Measurements from ENCODE around the gene CLMP.

The CLMP gene

GRCh38 chr11:123221584-123221983 lies 26.5 kb upstream of the CLMP start:
- Histone ChIP-seq H3K9ac (ENCODE audit: low read length) (no peak overlapping the region), H3K18ac (ENCODE audit: low read length) (no peak overlapping the region), H3K4me2 (ENCODE audit: low read length) (no peak overlapping the region), H3K23ac (ENCODE audit: low read length) (no peak overlapping the region), H2BK120ac (ENCODE audit: insufficient read depth, low read length, poor library complexity) (no peak overlapping the region), H2AK5ac (ENCODE audit: low read length) (no peak overlapping the region), H3K79me2 (ENCODE audit: control insufficient read depth, insufficient read depth, low read length, poor library complexity) (no peaks in the 10 kb centered on the region), H2BK5ac (ENCODE audit: low read depth, low read length, poor library complexity) (no peak overlapping the region), H4K8ac (ENCODE audit: low read depth, low read length) (no peak overlapping the region), H3K27me3 (ENCODE audit: insufficient read depth, low read length) (no peaks in the 10 kb centered on the region), H3K4ac (ENCODE audit: low read depth, low read length) (no peak overlapping the region), H3K14ac (ENCODE audit: low read length) (no peak overlapping the region), H3K79me1 (ENCODE audit: low read length) (peaks cover 14% of the 10 kb centered on the region), H3K27ac (ENCODE audit: low read depth, low read length) (no peak overlapping the region), H3K4me1 (ENCODE audit: control insufficient read depth in 1 of 2, insufficient read depth in 2 of 2, low read length in 2 of 2) (peaks cover 6 to 14% of the 10 kb centered on the region in 2 experiments), H4K12ac (ENCODE audit: low read depth, low read length) (no peak overlapping the region), H4K91ac (ENCODE audit: low read depth, low read length) (no peak overlapping the region), H3K4me3 (ENCODE audit: low read depth, low read length) (no peak overlapping the region), H3K36me3 (ENCODE audit: control insufficient read depth in 1 of 2, insufficient read depth in 2 of 2, low read length in 2 of 2) (no peaks in the 10 kb centered on the region), H3K9me3 (ENCODE audit: insufficient read depth, low read depth, low read length) (no peaks in the 10 kb centered on the region), H2AFZ (ENCODE audit: insufficient read depth, low read length, poor library complexity) (no peak overlapping the region), H2BK12ac (ENCODE audit: low read length) (no peak overlapping the region)
- no CpG with 5 or more reads among the region's 3 CpGs for WGBS (ENCODE audit: extremely low coverage, insufficient coverage, insufficient read length)
- no peak for DNase-seq

- Histone ChIP-seq H3K9me3 (ENCODE audit: insufficient read depth, low read depth, low read length) (no peaks in the 10 kb centered on the region), H4K8ac (ENCODE audit: low read depth, low read length) (no peak overlapping the region), H3K79me2 (ENCODE audit: control insufficient read depth, insufficient read depth, low read length, poor library complexity) (no peaks in the 10 kb centered on the region), H3K4me3 (ENCODE audit: low read depth, low read length) (no peak overlapping the region), H4K12ac (ENCODE audit: low read depth, low read length) (no peak overlapping the region), H3K4me2 (ENCODE audit: low read length) (no peak overlapping the region), H2AK5ac (ENCODE audit: low read length) (no peak overlapping the region), H3K79me1 (ENCODE audit: low read length) (peaks cover 14% of the 10 kb centered on the region), H2BK5ac (ENCODE audit: low read depth, low read length, poor library complexity) (no peak overlapping the region), H3K18ac (ENCODE audit: low read length) (no peak overlapping the region), H2BK12ac (ENCODE audit: low read length) (no peak overlapping the region), H3K36me3 (ENCODE audit: control insufficient read depth in 1 of 2, insufficient read depth in 2 of 2, low read length in 2 of 2) (no peaks in the 10 kb centered on the region), H3K4ac (ENCODE audit: low read depth, low read length) (no peak overlapping the region), H2BK120ac (ENCODE audit: insufficient read depth, low read length, poor library complexity) (no peak overlapping the region), H3K4me1 (ENCODE audit: control insufficient read depth in 1 of 2, insufficient read depth in 2 of 2, low read length in 2 of 2) (peaks cover 7 to 15% of the 10 kb centered on the region in 2 experiments), H3K27ac (ENCODE audit: low read depth, low read length) (no peak overlapping the region), H3K27me3 (ENCODE audit: insufficient read depth, low read length) (no peaks in the 10 kb centered on the region), H2AFZ (ENCODE audit: insufficient read depth, low read length, poor library complexity) (no peak overlapping the region), H3K14ac (ENCODE audit: low read length) (no peak overlapping the region), H3K9ac (ENCODE audit: low read length) (no peak overlapping the region), H3K23ac (ENCODE audit: low read length) (no peak overlapping the region), H4K91ac (ENCODE audit: low read depth, low read length) (no peak overlapping the region)
- no CpG with 5 or more reads among the region's 6 CpGs for WGBS (ENCODE audit: extremely low coverage, insufficient coverage, insufficient read length)
- peak; percentile 77 to 81 for DNase-seq
These were observed 26.1 kb upstream of the CLMP start for GRCh38 chr11:123221096-123221561.

DNA sequence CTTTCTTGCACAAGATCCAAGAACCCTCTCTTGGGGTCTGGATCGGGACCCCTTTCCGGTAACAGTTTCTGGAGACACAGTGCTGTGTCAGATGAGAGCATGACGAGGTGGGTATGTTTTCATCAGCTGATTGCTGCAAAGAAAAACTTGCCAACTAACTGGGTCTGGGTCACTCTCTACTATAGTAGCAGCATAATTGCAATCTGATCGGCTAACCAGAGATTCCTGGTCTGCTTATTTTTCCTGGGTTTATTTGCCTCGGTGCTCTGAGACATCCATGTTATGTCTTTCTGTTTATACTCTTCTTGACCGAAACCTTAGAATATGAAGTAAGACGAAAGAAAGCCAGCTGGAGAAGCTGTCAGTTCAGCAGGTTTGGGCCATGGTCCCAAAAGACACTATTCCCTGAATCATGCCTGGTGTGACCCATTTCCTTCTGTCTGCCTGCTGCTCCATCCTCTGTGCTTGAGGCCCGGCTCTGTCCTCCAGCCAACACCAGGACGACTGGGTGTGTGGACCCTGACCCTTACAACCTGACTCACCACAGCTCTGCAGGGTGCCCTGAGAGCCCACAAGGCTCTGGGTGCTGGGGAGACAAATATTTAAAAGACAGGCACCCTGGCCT lies 24.1 kb upstream of the CLMP start:
- H2AFZ ChIP-seq (ENCODE audit: insufficient read depth, low read length, poor library complexity): peak overlapping the region; percentile 52
- H4K8ac ChIP-seq (ENCODE audit: low read depth, low read length): peak overlapping the region; percentile 17

GRCh38 chr11:123218451-123218850 lies 23.4 kb upstream of the CLMP start:
- H3K79me2 ChIP-seq (ENCODE audit: control insufficient read depth, insufficient read depth, low read length, poor library complexity): no peaks in the 10 kb centered on the region
- H2BK5ac ChIP-seq (ENCODE audit: low read depth, low read length, poor library complexity): no peak overlapping the region
- H3K79me1 ChIP-seq (ENCODE audit: low read length): peaks cover 14% of the 10 kb centered on the region
- H3K4me2 ChIP-seq (ENCODE audit: low read length): no peak overlapping the region
- no peak overlapping the region for H3K9ac ChIP-seq (ENCODE audit: low read length)
- no peaks in the 10 kb centered on the region for H3K27me3 ChIP-seq (ENCODE audit: insufficient read depth, low read length)
- no peaks in the 10 kb centered on the region for H3K36me3 ChIP-seq (ENCODE audit: control insufficient read depth in 1 of 2, insufficient read depth in 2 of 2, low read length in 2 of 2)
- H2AK5ac ChIP-seq (ENCODE audit: low read length): peak overlapping the region; percentile 86
- H2AFZ ChIP-seq (ENCODE audit: insufficient read depth, low read length, poor library complexity): no peak overlapping the region
- no peak overlapping the region for H4K91ac ChIP-seq (ENCODE audit: low read depth, low read length)
- H3K4me3 ChIP-seq (ENCODE audit: low read depth, low read length): no peak overlapping the region
- peak overlapping the region; percentile 65 for H4K8ac ChIP-seq (ENCODE audit: low read depth, low read length)
- H3K4me1 ChIP-seq (ENCODE audit: control insufficient read depth in 1 of 2, insufficient read depth in 2 of 2, low read length in 2 of 2): peaks cover 9 to 17% of the 10 kb centered on the region in 2 experiments
- H2BK120ac ChIP-seq (ENCODE audit: insufficient read depth, low read length, poor library complexity): peak overlapping the region; percentile 66
- no peak overlapping the region for H3K4ac ChIP-seq (ENCODE audit: low read depth, low read length)
- no peaks in the 10 kb centered on the region for H3K9me3 ChIP-seq (ENCODE audit: insufficient read depth, low read depth, low read length)
- H2BK12ac ChIP-seq (ENCODE audit: low read length): no peak overlapping the region
- H3K23ac ChIP-seq (ENCODE audit: low read length): no peak overlapping the region
- no peak overlapping the region for H3K18ac ChIP-seq (ENCODE audit: low read length)
- H4K12ac ChIP-seq (ENCODE audit: low read depth, low read length): no peak overlapping the region
- peak overlapping the region; percentile 41 for H3K27ac ChIP-seq (ENCODE audit: low read depth, low read length)
- WGBS (ENCODE audit: extremely low coverage, insufficient coverage, insufficient read length): no CpG with 5 or more reads among the region's 5 CpGs
- peak in 1 of 2 donors; percentile 53 for DNase-seq
- H3K14ac ChIP-seq (ENCODE audit: low read length): peak overlapping the region; percentile 51

More for the DNA sequence above, 24.1 kb upstream of the CLMP start:
- Histone ChIP-seq H3K4me2 (ENCODE audit: low read length) (no peak overlapping the region), H2BK5ac (ENCODE audit: low read depth, low read length, poor library complexity) (no peak overlapping the region), H3K9ac (ENCODE audit: low read length) (no peak overlapping the region), H3K18ac (ENCODE audit: low read length) (peak overlapping the region; percentile 72), H3K4me3 (ENCODE audit: low read depth, low read length) (no peak overlapping the region), H4K12ac (ENCODE audit: low read depth, low read length) (no peak overlapping the region), H2AK5ac (ENCODE audit: low read length) (peak overlapping the region; percentile 51), H3K79me2 (ENCODE audit: control insufficient read depth, insufficient read depth, low read length, poor library complexity) (no peaks in the 10 kb centered on the region), H4K91ac (ENCODE audit: low read depth, low read length) (peak overlapping the region; percentile 76), H3K14ac (ENCODE audit: low read length) (no peak overlapping the region), H3K27ac (ENCODE audit: low read depth, low read length) (no peak overlapping the region), H3K4ac (ENCODE audit: low read depth, low read length) (peak overlapping the region; percentile 16), H3K36me3 (ENCODE audit: control insufficient read depth in 1 of 2, insufficient read depth in 2 of 2, low read length in 2 of 2) (no peaks in the 10 kb centered on the region), H3K4me1 (ENCODE audit: control insufficient read depth in 1 of 2, insufficient read depth in 2 of 2, low read length in 2 of 2) (peaks cover 9 to 17% of the 10 kb centered on the region in 2 experiments), H2BK120ac (ENCODE audit: insufficient read depth, low read length, poor library complexity) (peak overlapping the region; percentile 62), H3K79me1 (ENCODE audit: low read length) (peaks cover 14% of the 10 kb centered on the region), H2BK12ac (ENCODE audit: low read length) (peak overlapping the region; percentile 97), H3K9me3 (ENCODE audit: insufficient read depth, low read depth, low read length) (no peaks in the 10 kb centered on the region), H3K23ac (ENCODE audit: low read length) (no peak overlapping the region), H3K27me3 (ENCODE audit: insufficient read depth, low read length) (no peaks in the 10 kb centered on the region)
- no CpG with 5 or more reads among the region's 9 CpGs for WGBS (ENCODE audit: extremely low coverage, insufficient coverage, insufficient read length)
- no peak for DNase-seq
